Panc1 (cell line): ENCODE data around the gene PRPF18. TPM values are rescaled to one million over a fixed set of nuclear protein-coding genes. Genes with fewer than 3 reads are reported as not detected.

Source experiments
- ATAC-seq: fragments of 200-7000 bp; cut with Tn5 transposase; 2 replicates; pipeline ENCODE4 v1.9.1; 2020; ENCODE audit warnings: mild to moderate bottlenecking, moderate library complexity
- BruUV-seq: library from RNA; stranded (reverse); fragments of 400-500 nt; replicated peaks from 2 replicates; lab custom pipeline; 2021; lab: Mats Ljungman, UMichigan
- CTCF ChIA-PET: fragments of 300-600 bp; sonication (Branson Sonifier 250); formaldehyde crosslinking; loops from one replicate; lab custom pipeline; 2022; ENCODE audit warnings: antibody characterized with exemption; lab: Charles Lee
- POLR2A ChIA-PET: fragments of 300-600 bp; sonication (Branson Sonifier 250); formaldehyde crosslinking; loops from one replicate; lab custom pipeline; 2022; ENCODE audit warnings: antibody characterized with exemption; lab: Charles Lee
- DNase-seq: peaks from one replicate; pipeline ENCODE4 v3.0.0-alpha.2; 2010; ENCODE audit warnings: low read depth, low spot score
- H3K27ac ChIP-seq: 2 replicates; pipeline ENCODE4 v1.5.1; 2011; ENCODE audit warnings: mild to moderate bottlenecking, low read length, inconsistent platforms
- H3K27me3 ChIP-seq: fragments of 200-500 bp; sonication (Bioruptor generic); 2 replicates; pipeline ENCODE4 v1.6.0; 2014; ENCODE audit warnings: low read length, inconsistent platforms; ENCODE audit not compliant: control insufficient read depth, insufficient read depth
- H3K36me3 ChIP-seq: fragments of 200-500 bp; sonication (Bioruptor generic); 2 replicates; pipeline ENCODE4 v1.5.1; 2014; ENCODE audit warnings: inconsistent platforms, mild to moderate bottlenecking, low read length, moderate library complexity; ENCODE audit not compliant: control insufficient read depth, insufficient read depth
- H3K4me1 ChIP-seq: 2 replicates; pipeline ENCODE4 v1.5.1; 2011; ENCODE audit warnings: inconsistent platforms, mild to moderate bottlenecking, low read length, moderate library complexity; ENCODE audit not compliant: control insufficient read depth, insufficient read depth
- H3K4me3 ChIP-seq, 2 experiments: 2 replicates each; pipeline ENCODE4 v1.5.1; 2011 to 2012; ENCODE audit warnings: low read depth in 2 of 2, low read length in 2 of 2, mild to moderate bottlenecking in 2 of 2, inconsistent platforms in 1 of 2, moderate library complexity in 1 of 2
- H3K9me3 ChIP-seq: fragments of 200-500 bp; sonication (Bioruptor generic); 2 replicates; pipeline ENCODE4 v1.5.1; 2014; ENCODE audit warnings: low read depth, mild to moderate bottlenecking, inconsistent platforms, low read length, moderate library complexity; ENCODE audit not compliant: control insufficient read depth, insufficient read depth
- CTCF ChIP-seq: fragments of 450-650 bp; IDR thresholded peaks from 2 replicates; pipeline ENCODE4 v1.5.1; 2017; ENCODE audit warnings: mild to moderate bottlenecking
- POLR2AphosphoS5 ChIP-seq: IDR thresholded peaks from 2 replicates; pipeline ENCODE4 v1.6.1; 2012; ENCODE audit warnings: mild to moderate bottlenecking, low read depth, low read length, moderate library complexity
- SIN3A ChIP-seq: IDR thresholded peaks from 2 replicates; pipeline ENCODE4 v1.6.1; 2012; ENCODE audit warnings: low read depth, mild to moderate bottlenecking, low read length, moderate library complexity, borderline replicate concordance; ENCODE audit not compliant: insufficient read depth
- TCF7L2 ChIP-seq: IDR thresholded peaks from 2 replicates; pipeline ENCODE4 v1.6.1; 2011; ENCODE audit warnings: mild to moderate bottlenecking, low read depth, low read length, inconsistent platforms
- in situ Hi-C: cut with HindIII; loops from 2 replicates; pipeline ENCODE4 v1.10.0; 2016; ENCODE audit warnings: low sequenced_read_pairs, low pct_unique_long_range_greater_than_20kb
- intact Hi-C: fragments of 100-400 bp; cut with micrococcal nuclease; formaldehyde crosslinking; loops from one replicate; pipeline ENCODE4 v1.10.0; 2022; ENCODE audit not compliant: unreplicated experiment
- total RNA-seq: library from RNA; stranded (reverse); gene quantifications from one replicate; pipeline ENCODE4 v1.2.1, GENCODE V29; 2021; ENCODE audit not compliant: unreplicated experiment
- TF ChIP-seq, protein P1 (sequence below), 2 experiments: IDR thresholded peaks; 2 replicates each; pipeline ENCODE4 v1.6.1; 2011 to 2012; ENCODE audit warnings: low read depth in 2 of 2, control low read depth in 1 of 2, low read length in 1 of 2, mild to moderate bottlenecking in 1 of 2, moderate library complexity in 1 of 2; ENCODE audit not compliant: insufficient read depth in 1 of 2

Gene PRPF18
- total RNA-seq, 1 experiment from 2014 or later = 12.0 TPM

DNA sequence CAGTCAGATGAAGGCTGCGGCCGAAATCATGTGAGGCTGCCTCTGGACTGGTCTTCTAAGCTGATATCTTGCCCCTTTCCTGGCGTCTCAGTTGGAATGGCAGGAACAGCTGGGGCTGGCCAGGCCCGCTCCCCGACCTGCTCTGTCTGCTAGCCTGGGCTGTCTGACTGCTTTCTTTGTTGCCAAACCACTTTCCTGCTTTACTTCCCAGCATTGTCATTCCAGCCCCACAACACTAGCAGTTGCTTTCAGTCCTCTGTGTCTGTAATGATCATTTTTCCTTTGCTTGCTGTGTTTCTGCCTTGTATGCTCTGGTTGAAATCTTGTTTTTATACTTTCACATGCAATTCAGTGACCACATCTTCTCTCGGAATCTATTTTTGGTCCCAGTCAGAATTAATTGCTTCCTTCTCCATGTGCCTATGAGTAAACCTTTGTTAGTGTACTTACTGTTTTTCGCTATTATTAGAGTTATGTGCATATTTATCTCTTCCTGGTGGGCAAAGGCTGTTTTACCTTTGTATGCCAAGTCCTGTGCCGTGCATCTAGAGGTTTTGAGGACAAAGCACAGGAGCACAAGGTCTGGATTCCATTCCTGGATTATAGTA lies 21.6 kb downstream of the PRPF18 start:
- Histone ChIP-seq H3K36me3 (no peaks in the 10 kb centered on the region), H3K27me3 (no peaks in the 10 kb centered on the region), H3K4me1 (no peaks in the 10 kb centered on the region), H3K4me3 (no peak overlapping the region), H3K9me3 (no peaks in the 10 kb centered on the region), H3K27ac (no peak overlapping the region)
- in situ Hi-C loops = no loop called here
- ATAC-seq (no peak), DNase-seq (no peak)
- ChIA-PET CTCF (no interaction called here), POLR2A (no interaction called here)
- intact Hi-C loops = no loop called here
- TF ChIP-seq, protein P1, sequence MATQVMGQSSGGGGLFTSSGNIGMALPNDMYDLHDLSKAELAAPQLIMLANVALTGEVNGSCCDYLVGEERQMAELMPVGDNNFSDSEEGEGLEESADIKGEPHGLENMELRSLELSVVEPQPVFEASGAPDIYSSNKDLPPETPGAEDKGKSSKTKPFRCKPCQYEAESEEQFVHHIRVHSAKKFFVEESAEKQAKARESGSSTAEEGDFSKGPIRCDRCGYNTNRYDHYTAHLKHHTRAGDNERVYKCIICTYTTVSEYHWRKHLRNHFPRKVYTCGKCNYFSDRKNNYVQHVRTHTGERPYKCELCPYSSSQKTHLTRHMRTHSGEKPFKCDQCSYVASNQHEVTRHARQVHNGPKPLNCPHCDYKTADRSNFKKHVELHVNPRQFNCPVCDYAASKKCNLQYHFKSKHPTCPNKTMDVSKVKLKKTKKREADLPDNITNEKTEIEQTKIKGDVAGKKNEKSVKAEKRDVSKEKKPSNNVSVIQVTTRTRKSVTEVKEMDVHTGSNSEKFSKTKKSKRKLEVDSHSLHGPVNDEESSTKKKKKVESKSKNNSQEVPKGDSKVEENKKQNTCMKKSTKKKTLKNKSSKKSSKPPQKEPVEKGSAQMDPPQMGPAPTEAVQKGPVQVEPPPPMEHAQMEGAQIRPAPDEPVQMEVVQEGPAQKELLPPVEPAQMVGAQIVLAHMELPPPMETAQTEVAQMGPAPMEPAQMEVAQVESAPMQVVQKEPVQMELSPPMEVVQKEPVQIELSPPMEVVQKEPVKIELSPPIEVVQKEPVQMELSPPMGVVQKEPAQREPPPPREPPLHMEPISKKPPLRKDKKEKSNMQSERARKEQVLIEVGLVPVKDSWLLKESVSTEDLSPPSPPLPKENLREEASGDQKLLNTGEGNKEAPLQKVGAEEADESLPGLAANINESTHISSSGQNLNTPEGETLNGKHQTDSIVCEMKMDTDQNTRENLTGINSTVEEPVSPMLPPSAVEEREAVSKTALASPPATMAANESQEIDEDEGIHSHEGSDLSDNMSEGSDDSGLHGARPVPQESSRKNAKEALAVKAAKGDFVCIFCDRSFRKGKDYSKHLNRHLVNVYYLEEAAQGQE (IDR thresholded peaks at IDR 0.05; ENCODE audit: insufficient read depth in 1 of 2, low read depth in 2 of 2, low read length in 1 of 2) = no peak
- TF ChIP-seq SIN3A (no peak), TCF7L2 (no peak), CTCF (no peak), POLR2AphosphoS5 (no peak)
- BruUV-seq = no TSS peak

GRCh38 chr10:13612654-13613373 lies 26.0 kb downstream of the PRPF18 start:
- in situ Hi-C loops (no loop called here), intact Hi-C loops (no loop called here)
- no TSS peak for BruUV-seq
- no peaks in the 10 kb centered on the region for H3K27me3 ChIP-seq
- DNase-seq = no peak
- ChIA-PET POLR2A (no interaction called here), CTCF (no interaction called here)
- TF ChIP-seq, protein P1 (IDR thresholded peaks at IDR 0.05; ENCODE audit: insufficient read depth in 1 of 2, low read depth in 2 of 2, low read length in 1 of 2) = no peak
- no peak for TF ChIP-seq POLR2AphosphoS5
- TF ChIP-seq TCF7L2 = no peak
- TF ChIP-seq CTCF = no peak
- TF ChIP-seq SIN3A = no peak
- no peaks in the 10 kb centered on the region for H3K4me1 ChIP-seq
- H3K4me3 ChIP-seq = no peak overlapping the region
- H3K9me3 ChIP-seq = no peaks in the 10 kb centered on the region
- peaks cover 4% of the 10 kb centered on the region; the same call in 1 of the 2 replicates for H3K36me3 ChIP-seq
- no peak overlapping the region for H3K27ac ChIP-seq
- ATAC-seq = no peak
